ENCODE measurements around the gene PPP3R1. TPM values are rescaled to one million over a fixed set of nuclear protein-coding genes. Genes with fewer than 3 reads are reported as not detected.

The PPP3R1 gene
- total and polyA plus RNA-seq, 2 of the 4 experiments (the other 2 are of a cell fraction) = 9.1 to 17.3 TPM

GRCh38 chr2:68206793-68207192 lies 45.5 kb downstream of the PPP3R1 start:
- no peak overlapping the region for H2BK20ac ChIP-seq (ENCODE audit: low read depth, low read length)
- peaks cover 2% of the 10 kb centered on the region; the same call in 1 of the 2 replicates for H3K4me1 ChIP-seq (ENCODE audit: control insufficient read depth, insufficient read depth, low read length)
- H3K79me1 ChIP-seq (ENCODE audit: low read depth in 1 of 2, low read length in 2 of 2) = peaks cover 2 to 62% of the 10 kb centered on the region in 2 experiments; a peak in 3 of 4 replicates
- H3K4me3 ChIP-seq (ENCODE audit: insufficient read depth, low read depth, low read length) = no peak overlapping the region
- H2BK120ac ChIP-seq (ENCODE audit: low read depth, low read length) = no peak overlapping the region
- in situ Hi-C loops (cut with MboI; ENCODE audit: low sequenced_read_pairs) (no loop called here), dilution Hi-C loops (cut with HindIII; ENCODE audit: low sequenced_read_pairs, unreplicated experiment) (no loop called here), intact Hi-C loops (cut with micrococcal nuclease) (no loop called here)
- no TSS peak for BruUV-seq (replicated peaks)
- no peak overlapping the region for H2AK5ac ChIP-seq (ENCODE audit: low read depth, low read length)
- no peak overlapping the region for H2AK9ac ChIP-seq (replicated peaks; ENCODE audit: low read depth, low read length, poor library complexity)
- H3K4ac ChIP-seq (ENCODE audit: low read depth, low read length) = no peak overlapping the region
- ATAC-seq (ENCODE audit: low read depth) (no peak), DNase-seq (no peak)
- TF ChIP-seq NFE2L2 (IDR thresholded peaks at IDR 0.05; ENCODE audit: low read depth, low read length) (no peak), RAD21 (IDR thresholded peaks at IDR 0.05; ENCODE audit: low read length) (no peak), SMC3 (IDR thresholded peaks at IDR 0.05; ENCODE audit: low read depth, low read length) (no peak), MAFK (IDR thresholded peaks at IDR 0.05; ENCODE audit: low read depth, low read length) (no peak)
- no peak overlapping the region for H3K14ac ChIP-seq (replicated peaks; ENCODE audit: low read depth, low read length)
- H3K9me1 ChIP-seq (ENCODE audit: insufficient read depth, low read length) = no peaks in the 10 kb centered on the region; the same call in 1 of the 2 replicates
- H4K5ac ChIP-seq (ENCODE audit: low read depth, low read length) = no peak overlapping the region
- no peak overlapping the region for H2BK5ac ChIP-seq (ENCODE audit: low read depth, low read length, poor library complexity, severe bottlenecking)
- ChIA-PET POLR2A (ENCODE audit: unreplicated experiment) (no interaction called here), CTCF (interaction anchor here (0.7 to 1.3 kb wide), 4 partner anchors 10 to 864 kb away, joined by 3 to 6 read pairs (median 4); no protein-coding TSS in a partner anchor)
- no peaks in the 10 kb centered on the region for H3K27me3 ChIP-seq (ENCODE audit: control insufficient read depth, insufficient read depth, low read length)
- no peaks in the 10 kb centered on the region for H3K36me3 ChIP-seq (ENCODE audit: control insufficient read depth, insufficient read depth, low read length)
- H3K9ac ChIP-seq (ENCODE audit: low read depth, low read length) = no peak overlapping the region
- no peak overlapping the region for H4K8ac ChIP-seq (ENCODE audit: low read depth in 2 of 2, low read length in 2 of 2)
- no peak overlapping the region for H3K18ac ChIP-seq (ENCODE audit: low read depth, low read length)
- H4K91ac ChIP-seq (ENCODE audit: insufficient read depth, low read depth, low read length) = no peak overlapping the region
- H3K56ac ChIP-seq (ENCODE audit: extremely low read depth, insufficient read depth, low read length) = no peak overlapping the region
- peaks cover 54% of the 10 kb centered on the region for H4K20me1 ChIP-seq (ENCODE audit: insufficient read depth, low read length)
- no peak overlapping the region for H3K23ac ChIP-seq (ENCODE audit: low read depth, low read length)
- no peak overlapping the region for H3K27ac ChIP-seq (ENCODE audit: insufficient read depth, low read length)
- no peak overlapping the region for H2BK15ac ChIP-seq (ENCODE audit: low read depth, low read length)
- H3K9me3 ChIP-seq (ENCODE audit: control insufficient read depth, insufficient read depth, low read length) = no peaks in the 10 kb centered on the region
- H3K4me2 ChIP-seq (ENCODE audit: low read depth, low read length) = no peak overlapping the region
- H2AFZ ChIP-seq (replicated peaks; ENCODE audit: low read length, poor library complexity) = no peak overlapping the region
